Measurements from ENCODE around the gene ZFHX2. TPM values are rescaled to one million over a fixed set of nuclear protein-coding genes. Genes with fewer than 3 reads are reported as not detected.

Gene ZFHX2
- total RNA-seq, 1 experiment from 2014 or later = 19.4 TPM

GRCh38 chr14:23555533-23555881, 3.9 kb upstream of the ZFHX2 start:
- no peak overlapping the region for H4K8ac ChIP-seq (replicated peaks; ENCODE audit: insufficient read length, low read depth, low read length)
- no peak overlapping the region for H2AFZ ChIP-seq (ENCODE audit: low read length)
- no peak overlapping the region for H2BK120ac ChIP-seq (ENCODE audit: low read depth, low read length, poor library complexity, severe bottlenecking)
- no peak overlapping the region for H2AK5ac ChIP-seq (ENCODE audit: insufficient read length, low read length)
- H3K18ac ChIP-seq (ENCODE audit: insufficient read length, low read depth, low read length) = no peak overlapping the region
- no peak overlapping the region for H2BK20ac ChIP-seq (ENCODE audit: low read depth, low read length, poor library complexity, severe bottlenecking)
- no peak overlapping the region for H3K14ac ChIP-seq (ENCODE audit: insufficient read depth, low read length)
- H3K9me3 Mint-ChIP-seq = no peaks in the 10 kb centered on the region
- DNase-seq = no peak
- no peak overlapping the region for H3K9ac ChIP-seq (ENCODE audit: extremely low read depth, insufficient read length, low read length)
- H3K36me3 Mint-ChIP-seq (ENCODE audit: insufficient read depth in 1 of 3, low read depth in 3 of 3) = peaks cover 6 to 29% (median 23%) of the 10 kb centered on the region in 3 experiments; a peak in 6 of 7 replicates
- H3K4me1 ChIP-seq (ENCODE audit: insufficient read depth, low read length) = peaks cover 4% of the 10 kb centered on the region; the same call in 1 of the 2 replicates
- no peak for TF ChIP-seq CTCF (conservative IDR thresholded peaks at IDR 0.05)
- H3K4me1 Mint-ChIP-seq = peaks cover 24 to 44% of the 10 kb centered on the region in 2 experiments
- no peak overlapping the region for H4K5ac ChIP-seq (ENCODE audit: insufficient read length, low read depth, low read length)
- no peak overlapping the region for H2BK15ac ChIP-seq (ENCODE audit: low read depth, low read length)
- no peaks in the 10 kb centered on the region for H3K27me3 ChIP-seq (ENCODE audit: insufficient read depth, low read length)
- no peak overlapping the region for H2BK5ac ChIP-seq (ENCODE audit: insufficient read length, low read length)
- no peak overlapping the region for H4K91ac ChIP-seq (ENCODE audit: insufficient read length, low read depth, low read length)
- H3T11ph ChIP-seq (ENCODE audit: low read length) = no peak overlapping the region
- H3K4me3 Mint-ChIP-seq = peak overlapping the region; percentile 87 to 92
- peak overlapping the region; percentile 90 for H3K4me2 ChIP-seq (ENCODE audit: insufficient read depth, insufficient read length, low read length)
- peak overlapping the region in 2 of 3 experiments; percentile 57 to 76; a peak in 3 of 7 replicates for H3K27ac Mint-ChIP-seq
- H3K23ac ChIP-seq (ENCODE audit: insufficient read length, low read depth, low read length) = no peak overlapping the region
- H3K23me2 ChIP-seq (ENCODE audit: insufficient read length, low read depth, low read length, poor library complexity, severe bottlenecking) = peaks cover 29% of the 10 kb centered on the region
- H3K79me1 ChIP-seq (ENCODE audit: insufficient read depth, low read depth, low read length, poor library complexity, severe bottlenecking) = no peaks in the 10 kb centered on the region
- no peaks in the 10 kb centered on the region for H3K27me3 Mint-ChIP-seq (ENCODE audit: low read depth)
- no peak overlapping the region for H3K56ac ChIP-seq (ENCODE audit: insufficient read length, low read depth, low read length)
- no peak overlapping the region for H3K27ac ChIP-seq (ENCODE audit: insufficient read length, low read depth, low read length)
- H3K9me3 ChIP-seq (ENCODE audit: control insufficient read depth, low read depth, low read length) = no peaks in the 10 kb centered on the region
- H3K4ac ChIP-seq (ENCODE audit: low read depth, low read length) = no peak overlapping the region
- H2BK12ac ChIP-seq (ENCODE audit: insufficient read length, low read depth, low read length) = no peak overlapping the region
- H4K20me1 ChIP-seq (ENCODE audit: control insufficient read depth, insufficient read depth, insufficient read length) = no peaks in the 10 kb centered on the region
- no CpG with 5 or more reads among the region's 14 CpGs for WGBS (ENCODE audit: extremely low coverage, insufficient read length, low lambda C conversion rate)
- H3K79me2 ChIP-seq (ENCODE audit: insufficient read depth, low read length) = peaks cover 1% of the 10 kb centered on the region; the same call in 1 of the 2 replicates

All from H9 (cell line).